NB4 (cell line): ENCODE data around the gene HAGHL.

Source experiments
- DNase-seq: peaks from one replicate; pipeline ENCODE4 v3.0.0; 2010; ENCODE audit warnings: low read depth
- H3K4me3 ChIP-seq: one replicate; pipeline ENCODE4 v1.5.1; 2011; ENCODE audit warnings: mild to moderate bottlenecking, low read depth, low read length, moderate library complexity
- CTCF ChIP-seq: IDR thresholded peaks from one replicate; pipeline ENCODE4 v1.5.1; 2012; ENCODE audit warnings: low read depth, low read length
- MAX ChIP-seq: IDR thresholded peaks from 2 replicates; pipeline ENCODE4 v1.6.1; 2011; ENCODE audit warnings: low read depth, low read length
- MYC ChIP-seq: IDR thresholded peaks from 2 replicates; pipeline ENCODE4 v1.6.1; 2011; ENCODE audit warnings: low read depth, low read length
- POLR2A ChIP-seq: IDR thresholded peaks from 2 replicates; pipeline ENCODE4 v1.6.1; 2011; ENCODE audit warnings: mild to moderate bottlenecking; ENCODE audit not compliant: insufficient read length; ENCODE audit errors: extremely low read depth

Gene HAGHL

GRCh38 chr16:694863-695354, 32.0 kb upstream of the HAGHL start:
- TF ChIP-seq MYC (no peak), CTCF (no peak), POLR2A (no peak), MAX (no peak)
- no peak overlapping the region for H3K4me3 ChIP-seq
- DNase-seq: no peak

GRCh38 chr16:695355-696089, 31.4 kb upstream of the HAGHL start:
- no peak for TF ChIP-seq POLR2A
- TF ChIP-seq MAX: no peak
- no peak for TF ChIP-seq CTCF
- TF ChIP-seq MYC: no peak
- DNase-seq: no peak
- no peak overlapping the region for H3K4me3 ChIP-seq

GRCh38 chr16:698911-699671, 27.8 kb upstream of the HAGHL start:
- DNase-seq: no peak
- TF ChIP-seq MYC (no peak), CTCF (no peak), POLR2A (no peak), MAX (no peak)
- no peak overlapping the region for H3K4me3 ChIP-seq

- H3K4me3 ChIP-seq: no peak overlapping the region
- no peak for TF ChIP-seq MAX
- no peak for TF ChIP-seq CTCF
- TF ChIP-seq MYC: no peak
- no peak for DNase-seq
These were observed 26.0 kb upstream of the HAGHL start for GRCh38 chr16:700684-701584.

GRCh38 chr16:702341-702740, 24.6 kb upstream of the HAGHL start:
- DNase-seq: no peak
- no peak overlapping the region for H3K4me3 ChIP-seq
- TF ChIP-seq POLR2A: no peak
- no peak for TF ChIP-seq CTCF
- TF ChIP-seq MYC: no peak
- TF ChIP-seq MAX: no peak
